Kidney (tissue), 14 donors: ENCODE data around the gene PRND. TPM values are rescaled to one million over a fixed set of nuclear protein-coding genes. Genes with fewer than 3 reads are reported as not detected.

Experiments used
- DNase-seq, 5 donors: peaks; one replicate each; pipeline ENCODE4 v3.0.0-alpha.2; 2013 to 2020
- FAIRE-seq: peaks from 2 replicates; lab custom pipeline; 2012; peaks lifted over from hg19 to GRCh38; lab: Jason Lieb, UNC
- H3K27ac ChIP-seq, 2 donors: one replicate each; pipeline ENCODE4 v1.7.0; 2013; ENCODE audit warnings: low read depth in 2 of 2, low read length in 2 of 2, inconsistent platforms in 1 of 2
- H3K27me3 ChIP-seq: one replicate; pipeline ENCODE4 v1.7.1; 2013; ENCODE audit warnings: low read length, inconsistent platforms; ENCODE audit not compliant: control insufficient read depth, insufficient read depth
- H3K36me3 ChIP-seq, 3 donors: one replicate each; pipeline versions ENCODE4 v1.7.0 to v1.7.1; 2013; ENCODE audit warnings: low read length in 3 of 3, control low read depth in 1 of 3, inconsistent platforms in 1 of 3; ENCODE audit not compliant: insufficient read depth in 3 of 3, control insufficient read depth in 2 of 3
- H3K4me1 ChIP-seq, 3 donors: one replicate each; pipeline versions ENCODE4 v1.7.0 to v1.7.1; 2013; ENCODE audit warnings: low read length in 3 of 3, inconsistent platforms in 1 of 3, low read depth in 1 of 3; ENCODE audit not compliant: control insufficient read depth in 2 of 3, insufficient read depth in 2 of 3
- H3K4me3 ChIP-seq, 3 donors: one replicate each; pipeline versions ENCODE4 v1.7.0 to v1.8.1; 2013; ENCODE audit warnings: low read length in 3 of 3, control low read depth in 1 of 3, inconsistent platforms in 1 of 3
- H3K9ac ChIP-seq, 3 donors: one replicate each; pipeline versions ENCODE4 v1.7.0 to v1.7.1; 2013; ENCODE audit warnings: low read length in 3 of 3, control low read depth in 1 of 3, inconsistent platforms in 1 of 3
- H3K9me3 ChIP-seq, 3 donors: one replicate each; pipeline versions ENCODE4 v1.7.0 to v1.7.1; 2013; ENCODE audit warnings: low read length in 3 of 3, control low read depth in 1 of 3, inconsistent platforms in 1 of 3; ENCODE audit not compliant: control insufficient read depth in 2 of 3, insufficient read depth in 1 of 3
- CTCF ChIP-seq: IDR thresholded peaks from 3 replicates; pipeline ENCODE4 v1.5.1; 2012; ENCODE audit warnings: mild to moderate bottlenecking, moderate library complexity, borderline replicate concordance; ENCODE audit not compliant: insufficient read depth; ENCODE audit errors: extremely low read depth
- intact Hi-C: fragments of 100-400 bp; cut with DNase I; formaldehyde crosslinking; loops from one replicate; pipeline ENCODE4 v1.11.1; 2022
- polyA plus RNA-seq: library from polyadenylated mRNA; stranded (reverse); fragments of 350-450 nt; fragmentation: Illumina TruSeq; extraction: RNeasy Lipid Tissue Mini Kit (QIAGEN cat#74804); gene quantifications from one replicate; pipeline ENCODE4 v1.2.3, GENCODE V29; 2014; ENCODE audit warnings: low read depth, low replicate concordance; ENCODE audit not compliant: insufficient read depth
- total RNA-seq: library from RNA; stranded (reverse); fragmentation: NEBNext Ultra II Directional; extraction: Animal tissue kit (Norgen Biotek cat#: 25700); gene quantifications from one replicate; pipeline ENCODE4 v1.2.1, GENCODE V29; 2021
- donor health status: control.
- donor health status: control.
- donor health status: control.
- donor health status: control.
- donor health status: control.
- donor health status: DM: yes; HTN: yes; CAD: no.
- donor health status: Normal renal cell carcinoma (clear cell type).

Gene PRND
- total and polyA plus RNA-seq, 2 donors from 2014 or later: not detected

GRCh38 chr20:4697189-4697830, 24.4 kb upstream of the PRND start:
- Histone ChIP-seq H3K9ac (no peak overlapping the region), H3K4me1 (no peaks in the 10 kb centered on the region), H3K27me3 (no peaks in the 10 kb centered on the region), H3K27ac (no peak overlapping the region), H3K36me3 (peaks cover 0 to 8% (median 5%) of the 10 kb centered on the region in 3 donors), H3K4me3 (no peak overlapping the region), H3K9me3 (no peaks in the 10 kb centered on the region)
- TF ChIP-seq CTCF: no peak
- DNase-seq (no peak), FAIRE-seq (no peak)
- intact Hi-C loops: no loop called here

GRCh38 chr20:4697831-4698221, 23.9 kb upstream of the PRND start:
- no peak overlapping the region for H3K4me3 ChIP-seq
- peaks cover 0 to 8% (median 5%) of the 10 kb centered on the region in 3 donors for H3K36me3 ChIP-seq
- intact Hi-C loops: no loop called here
- H3K27ac ChIP-seq: no peak overlapping the region
- DNase-seq (no peak), FAIRE-seq (no peak)
- TF ChIP-seq CTCF: no peak
- no peak overlapping the region for H3K9ac ChIP-seq
- no peaks in the 10 kb centered on the region for H3K4me1 ChIP-seq
- H3K9me3 ChIP-seq: no peaks in the 10 kb centered on the region
- no peaks in the 10 kb centered on the region for H3K27me3 ChIP-seq

GRCh38 chr20:4699216-4699615, 22.5 kb upstream of the PRND start:
- TF ChIP-seq CTCF: no peak
- H3K27ac ChIP-seq: no peak overlapping the region
- FAIRE-seq: no peak
- H3K4me1 ChIP-seq: peaks cover 0 to under 1% (median 0%) of the 10 kb centered on the region in 3 donors
- DNase-seq: no peak
- intact Hi-C loops: no loop called here
- peaks cover 0 to 8% (median 5%) of the 10 kb centered on the region in 3 donors for H3K36me3 ChIP-seq
- no peak overlapping the region for H3K9ac ChIP-seq
- no peaks in the 10 kb centered on the region for H3K9me3 ChIP-seq
- no peaks in the 10 kb centered on the region for H3K27me3 ChIP-seq
- no peak overlapping the region for H3K4me3 ChIP-seq
